Measurements from ENCODE around the gene DLEU7.

The DLEU7 gene

DNA sequence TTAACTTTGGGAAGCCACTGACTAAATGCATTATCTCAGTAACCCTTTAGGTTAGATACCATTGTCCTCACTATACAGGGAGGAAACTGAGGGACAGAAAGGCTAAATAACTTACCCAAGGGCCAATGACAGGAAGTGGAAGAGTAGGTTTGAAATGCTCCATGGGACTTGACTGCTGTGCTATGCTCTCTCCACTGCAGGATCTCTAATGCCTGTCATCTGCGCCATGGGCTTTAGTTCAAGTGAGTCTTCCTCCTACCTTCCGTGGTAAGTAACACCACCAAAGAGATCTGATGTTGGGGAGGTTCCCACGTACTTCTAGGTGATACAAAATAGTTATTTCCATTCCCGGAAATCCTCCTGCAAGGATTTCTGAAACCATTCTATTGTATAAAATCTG, 3.7 kb downstream of the DLEU7 start:
- no peak for DNase-seq (ENCODE audit: low read depth)
- no peak for TF ChIP-seq CTCF (IDR thresholded peaks at IDR 0.05; ENCODE audit: low read depth, low read length, missing control alignments)
- in situ Hi-C loops (cut with HindIII; ENCODE audit: low sequenced_read_pairs) = no loop called here
- no peak overlapping the region for H3K4me3 ChIP-seq (ENCODE audit: low read depth, low read length)

GRCh38 chr13:50838701-50839100, 4.8 kb downstream of the DLEU7 start:
- in situ Hi-C loops (cut with HindIII; ENCODE audit: low sequenced_read_pairs) = no loop called here
- no peak overlapping the region for H3K4me3 ChIP-seq (ENCODE audit: low read depth, low read length)
- no peak for TF ChIP-seq CTCF (IDR thresholded peaks at IDR 0.05; ENCODE audit: low read depth, low read length, missing control alignments)
- DNase-seq (ENCODE audit: low read depth) = no peak

GRCh38 chr13:50838031-50838430, 5.5 kb downstream of the DLEU7 start:
- in situ Hi-C loops (cut with HindIII; ENCODE audit: low sequenced_read_pairs) = no loop called here
- no peak for DNase-seq (ENCODE audit: low read depth)
- H3K4me3 ChIP-seq (ENCODE audit: low read depth, low read length) = no peak overlapping the region
- TF ChIP-seq CTCF (IDR thresholded peaks at IDR 0.05; ENCODE audit: low read depth, low read length, missing control alignments) = no peak

- no peak for TF ChIP-seq CTCF (IDR thresholded peaks at IDR 0.05; ENCODE audit: low read depth, low read length, missing control alignments)
- in situ Hi-C loops (cut with HindIII; ENCODE audit: low sequenced_read_pairs) = no loop called here
- H3K4me3 ChIP-seq (ENCODE audit: low read depth, low read length) = no peak overlapping the region
- DNase-seq (ENCODE audit: low read depth) = no peak
These were observed 12.0 kb downstream of the DLEU7 start for GRCh38 chr13:50831512-50831911.

DNA sequence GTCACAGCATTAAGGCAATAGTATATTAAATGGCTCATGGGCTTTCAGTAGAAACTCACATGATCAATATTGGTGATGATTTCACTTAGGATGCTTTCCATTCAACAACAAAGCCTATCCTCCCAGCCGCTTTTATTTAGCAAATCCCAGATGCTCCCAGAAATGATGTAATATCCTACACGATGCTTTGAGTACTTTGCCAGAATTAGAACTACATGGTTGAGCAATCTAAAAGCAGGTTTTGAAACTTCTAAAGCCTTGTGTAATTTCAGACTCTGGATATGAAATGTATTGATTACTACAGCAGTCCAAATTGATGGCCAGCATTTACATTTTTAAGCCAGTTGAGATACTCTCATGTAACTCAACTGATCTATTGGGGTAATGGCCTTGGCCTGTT, 13.6 kb downstream of the DLEU7 start:
- no peak overlapping the region for H3K4me3 ChIP-seq (ENCODE audit: low read depth, low read length)
- no peak for DNase-seq (ENCODE audit: low read depth)
- in situ Hi-C loops (cut with HindIII; ENCODE audit: low sequenced_read_pairs) = no loop called here
- TF ChIP-seq CTCF (IDR thresholded peaks at IDR 0.05; ENCODE audit: low read depth, low read length, missing control alignments) = no peak

DNA sequence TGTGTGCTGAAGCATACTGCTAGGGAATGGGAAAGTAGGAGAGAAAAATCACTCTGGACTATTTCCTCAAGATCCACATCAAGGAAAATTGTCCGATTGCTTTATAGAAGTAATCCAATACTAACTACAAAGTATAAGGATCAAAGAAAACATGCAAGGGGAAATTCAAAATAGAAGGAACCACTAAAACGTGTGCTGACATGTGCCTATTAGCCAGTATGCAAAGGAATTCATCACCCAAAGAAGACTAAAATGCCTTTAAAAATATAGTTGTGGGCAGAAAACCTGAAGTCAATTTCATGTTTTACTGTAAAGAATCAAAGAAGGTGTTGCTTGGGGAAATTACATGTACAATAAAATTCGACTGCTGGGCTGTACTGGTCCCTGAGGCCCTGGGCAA, 14.3 kb downstream of the DLEU7 start:
- in situ Hi-C loops (cut with HindIII; ENCODE audit: low sequenced_read_pairs) = no loop called here
- no peak for DNase-seq (ENCODE audit: low read depth)
- H3K4me3 ChIP-seq (ENCODE audit: low read depth, low read length) = no peak overlapping the region
- no peak for TF ChIP-seq CTCF (IDR thresholded peaks at IDR 0.05; ENCODE audit: low read depth, low read length, missing control alignments)

- no peak overlapping the region for H3K4me3 ChIP-seq (ENCODE audit: low read depth, low read length)
- no peak for TF ChIP-seq CTCF (IDR thresholded peaks at IDR 0.05; ENCODE audit: low read depth, low read length, missing control alignments)
These were observed 17.5 kb downstream of the DLEU7 start for GRCh38 chr13:50826035-50826434.

More at GRCh38 chr13:50826035-50826434, 17.5 kb downstream of the DLEU7 start:
- in situ Hi-C loops (cut with HindIII; ENCODE audit: low sequenced_read_pairs) = no loop called here
- no peak for DNase-seq (ENCODE audit: low read depth)
